ENCODE measurements around the gene USP6. TPM values are rescaled to one million over a fixed set of nuclear protein-coding genes. Genes with fewer than 3 reads are reported as not detected.

The USP6 gene
- total and polyA plus RNA-seq, 10 of the 15 experiments (the other 5 are each of a cell fraction or from before 2014, with no cell fraction given), result under 0.01 to 0.39 (median 0.10) TPM; not detected in 2

- Histone ChIP-seq H3K4me1 (ENCODE audit: control insufficient read depth, insufficient read depth, low read length) (no peaks in the 10 kb centered on the region), H2AFZ (ENCODE audit: control insufficient read depth, low read depth, low read length) (peak overlapping the region; percentile 98), H3K9ac (ENCODE audit: control insufficient read depth, insufficient read depth, low read length) (peak overlapping the region; percentile 72), H3K27me3 (replicated peaks in 1 of 2; ENCODE audit: control insufficient read depth in 2 of 2, insufficient read depth in 2 of 2, low read length in 1 of 2) (no peaks in the 10 kb centered on the region), H3K36me3 (ENCODE audit: control insufficient read depth in 2 of 2, insufficient read depth in 2 of 2, low read length in 1 of 2) (peaks cover 7 to 10% of the 10 kb centered on the region in 2 experiments), H3K27ac (ENCODE audit: control insufficient read depth, insufficient read depth) (peak overlapping the region; percentile 60), H3K4me2 (ENCODE audit: control insufficient read depth, insufficient read depth) (peak overlapping the region; percentile 93), H3K79me2 (ENCODE audit: control insufficient read depth, insufficient read depth, low read length) (peaks cover 11% of the 10 kb centered on the region), H4K20me1 (ENCODE audit: control insufficient read depth, insufficient read depth) (no peaks in the 10 kb centered on the region), H3K4me3 (peak overlapping the region; percentile 69), H3K9me3 (replicated peaks; ENCODE audit: control insufficient read depth, insufficient read depth, low read length) (peaks cover 24% of the 10 kb centered on the region)
- ChIA-PET POLR2A (interaction anchor here (0.6 to 2.1 kb wide), 10 partner anchors 9 to 124 kb away, joined by 3 to 12 read pairs (median 4); partner anchors contain the start of genes SCIMP and ZNF594), SMC1A (ENCODE audit: uncharacterized antibody, unreplicated experiment) (interaction anchor here (0.9 to 1.7 kb wide), 6 partner anchors 8 to 328 kb away, joined by 3 to 13 read pairs (median 5); partner anchors contain the start of genes C1QBP, RNF167, SLC25A11 and ZFP3), RAD21 (ENCODE audit: unreplicated experiment) (interaction anchor here (0.6 to 1.8 kb wide), 5 partner anchors 32 to 144 kb away, joined by 3 to 8 read pairs (median 4); no protein-coding TSS in a partner anchor), CTCF (interaction anchor here (0.8 to 3.0 kb wide), 10 partner anchors 32 to 328 kb away, joined by 3 to 13 read pairs (median 4); partner anchors contain the start of genes C1QBP, ZFP3 and ZNF594)
- intact Hi-C loops (cut with micrococcal nuclease; ENCODE audit: unreplicated experiment) (no loop called here), in situ Hi-C loops (cut with MboI) (no loop called here)
- DNase-seq (ENCODE audit: low read depth, low spot score), result no peak
- no peak for FAIRE-seq
- BruUV-seq (replicated peaks), result TSS peak; percentile 67
- peak; percentile 14 for ATAC-seq
- 45% methylated on average over 8 of the region's 8 CpGs for WGBS (ENCODE audit: insufficient coverage, insufficient replicate concordance, low lambda C conversion rate, missing lambda C conversion rate)
- TF ChIP-seq RCOR1 (conservative IDR thresholded peaks at IDR 0.05; ENCODE audit: low read depth, low read length), result no peak
- TF ChIP-seq ETV6 (conservative IDR thresholded peaks at IDR 0.05 in 1 of 2, IDR thresholded peaks at IDR 0.05 in 1 of 2; ENCODE audit: borderline replicate concordance in 1 of 2, low read depth in 1 of 2), result no peak
- no peak for TF ChIP-seq MEF2A (IDR thresholded peaks at IDR 0.05; ENCODE audit: insufficient read depth, low read depth, low read length)
- TF ChIP-seq ZBTB40 (IDR thresholded peaks at IDR 0.05; ENCODE audit: borderline replicate concordance), result no peak
- no peak for TF ChIP-seq KLF5 (IDR thresholded peaks at IDR 0.05; ENCODE audit: partially characterized antibody)
- no peak for TF ChIP-seq SMARCA5 (IDR thresholded peaks at IDR 0.05)
- no peak for TF ChIP-seq ZNF622 (IDR thresholded peaks at IDR 0.05)
- no peak for TF ChIP-seq PRDM15 (CRISPR knock-in tag; IDR thresholded peaks at IDR 0.05)
- no peak for TF ChIP-seq DPF2 (IDR thresholded peaks at IDR 0.05)
- 0 out of 2 replicates have a peak, but pooled peaks have one; percentile 7 for TF ChIP-seq SREBF2 (IDR thresholded peaks at IDR 0.05; ENCODE audit: low read length)
- TF ChIP-seq TCF7 (IDR thresholded peaks at IDR 0.05; ENCODE audit: borderline replicate concordance), result no peak
- TF ChIP-seq WRNIP1 (IDR thresholded peaks at IDR 0.05; ENCODE audit: borderline replicate concordance, low read depth, low read length), result no peak
- no peak for TF ChIP-seq NFYB (IDR thresholded peaks at IDR 0.05; ENCODE audit: insufficient read depth, low read depth, low read length)
- no peak for TF ChIP-seq NFIC (IDR thresholded peaks at IDR 0.05; ENCODE audit: low read depth, low read length)
- TF ChIP-seq PAX8 (IDR thresholded peaks at IDR 0.05), result no peak
- TF ChIP-seq SPI1 (IDR thresholded peaks at IDR 0.05; ENCODE audit: borderline replicate concordance, insufficient read depth, low read depth, low read length), result peak; percentile 92
- no peak for TF ChIP-seq MYB (IDR thresholded peaks at IDR 0.05; ENCODE audit: borderline replicate concordance, low read depth, low read length)
- TF ChIP-seq RUNX3 (IDR thresholded peaks at IDR 0.05; ENCODE audit: low read length), result 0 out of 2 replicates have a peak, but pooled peaks have one; percentile 9
These were observed 5.0 kb upstream of the USP6 start for GRCh38 chr17:5110816-5111215.

Data from GM12878 (cell line).